HCT116 (cell line): ENCODE data around the gene DLG5. TPM values are rescaled to one million over a fixed set of nuclear protein-coding genes. Genes with fewer than 3 reads are reported as not detected.

Experiments used
- ATAC-seq: fragments of 200-7000 bp; cut with Tn5 transposase; 2 replicates; pipeline ENCODE4 v1.9.1; 2020; ENCODE audit warnings: mild to moderate bottlenecking, moderate library complexity
- BruUV-seq: library from RNA; stranded (reverse); fragments of 400-500 nt; replicated peaks from 2 replicates; lab custom pipeline; 2021; lab: Mats Ljungman, UMichigan
- CTCF ChIA-PET: fragments of 300-600 bp; sonication (Branson Sonifier 250); formaldehyde crosslinking; loops from one replicate; lab custom pipeline; 2021; ENCODE audit warnings: antibody characterized with exemption; lab: Charles Lee
- POLR2A ChIA-PET: fragments of 300-600, 350-600 bp; sonication (Branson Sonifier 250); formaldehyde crosslinking; loops from one replicate; lab custom pipeline; 2021; ENCODE audit warnings: antibody characterized with exemption; lab: Charles Lee
- RAD21 ChIA-PET, 2 experiments: fragments of 300-600 bp; sonication (Branson Sonifier 250); formaldehyde crosslinking; loops; one replicate each; lab custom pipeline; 2023; ENCODE audit warnings: low total read pairs in 2 of 2; ENCODE audit not compliant: uncharacterized antibody in 2 of 2, unreplicated experiment in 2 of 2, low non-redundant PET in 1 of 2; lab: Charles Lee
- DNase-seq: peaks from one replicate; pipeline ENCODE4 v3.0.0-alpha.2; 2010; ENCODE audit warnings: low read depth, low spot score
- H2AFZ ChIP-seq: fragments of 200-600 bp; shearing (Covaris generic), sonication (generic); 2 replicates; pipeline ENCODE4 v1.6.1; 2017; ENCODE audit warnings: low read depth, mixed run types, mixed read lengths, antibody characterized with exemption, low read length; ENCODE audit not compliant: poor library complexity, severe bottlenecking
- H3K27ac ChIP-seq: 2 replicates; pipeline ENCODE4 v1.5.1; 2012; ENCODE audit warnings: low read depth, low read length
- H3K27me3 ChIP-seq: fragments of 200-600 bp; sonication (generic); 2 replicates; pipeline ENCODE4 v1.6.1; 2016; ENCODE audit warnings: mixed run types, low read length, mixed read lengths; ENCODE audit not compliant: insufficient read depth
- H3K36me3 ChIP-seq, 2 experiments: fragments of 200-500 bp in 1 of 2; fragments of 200-600 bp in 1 of 2; sonication (Bioruptor generic) in 1 of 2; sonication (generic) in 1 of 2; 2 replicates each; pipeline versions ENCODE4 v1.5.1 to v1.6.1; 2014 to 2016; ENCODE audit warnings: low read length in 2 of 2, inconsistent platforms in 1 of 2, mixed read lengths in 1 of 2, mixed run types in 1 of 2; ENCODE audit not compliant: insufficient read depth in 2 of 2, control insufficient read depth in 1 of 2
- H3K4me1 ChIP-seq, 2 experiments: fragments of 200-600 bp in 1 of 2; sonication (generic) in 1 of 2; 2 replicates each; pipeline versions ENCODE4 v1.5.1 to v1.6.1; 2012 to 2017; ENCODE audit warnings: low read length in 2 of 2, inconsistent platforms in 1 of 2, mild to moderate bottlenecking in 1 of 2, mixed read lengths in 1 of 2, mixed run types in 1 of 2, moderate library complexity in 1 of 2; ENCODE audit not compliant: insufficient read depth in 2 of 2, control insufficient read depth in 1 of 2
- H3K4me2 ChIP-seq: fragments of 200-600 bp; sonication (generic); 2 replicates; pipeline ENCODE4 v1.6.1; 2017; ENCODE audit warnings: mixed run types, low read length, mixed read lengths
- H3K4me3 ChIP-seq, 2 experiments: fragments of 200-600 bp in 1 of 2; sonication (generic) in 1 of 2; replicated peaks in 1 of 2; 2 replicates each; pipeline ENCODE4 v1.5.1; 2011 to 2016; ENCODE audit warnings: low read length in 2 of 2, control low read depth in 1 of 2, low read depth in 1 of 2, mild to moderate bottlenecking in 1 of 2, mixed read lengths in 1 of 2, mixed run types in 1 of 2
- H3K79me2 ChIP-seq: fragments of 200-600 bp; sonication (generic); 2 replicates; pipeline ENCODE4 v1.6.1; 2017; ENCODE audit warnings: mild to moderate bottlenecking, mixed run types, low read length, moderate library complexity, mixed read lengths; ENCODE audit not compliant: insufficient read depth
- H3K9ac ChIP-seq: fragments of 200-600 bp; sonication (generic); 2 replicates; pipeline ENCODE4 v1.6.1; 2016; ENCODE audit warnings: low read length, mixed read lengths
- H3K9me2 ChIP-seq: fragments of 200-600 bp; sonication (generic), shearing (Covaris generic); 2 replicates; pipeline ENCODE4 v1.6.1; 2017; ENCODE audit warnings: mixed run types, mild to moderate bottlenecking, moderate library complexity; ENCODE audit not compliant: insufficient read depth
- H3K9me3 ChIP-seq, 2 experiments: fragments of 200-500 bp in 1 of 2; fragments of 200-600 bp in 1 of 2; sonication (Bioruptor generic) in 1 of 2; sonication (generic) in 1 of 2; 2 replicates each; pipeline ENCODE4 v1.6.1; 2014 to 2017; ENCODE audit warnings: low read length in 2 of 2, mixed read lengths in 2 of 2, inconsistent platforms in 1 of 2, low read depth in 1 of 2, mild to moderate bottlenecking in 1 of 2, mixed run types in 1 of 2, moderate library complexity in 1 of 2; ENCODE audit not compliant: control insufficient read depth in 1 of 2, insufficient read depth in 1 of 2
- H4K20me1 ChIP-seq: fragments of 200-600 bp; sonication (generic), shearing (Covaris generic); 2 replicates; pipeline ENCODE4 v1.6.1; 2017; ENCODE audit warnings: mixed run types, mild to moderate bottlenecking, moderate library complexity; ENCODE audit not compliant: insufficient read depth
- CBX3 ChIP-seq: IDR thresholded peaks from 2 replicates; pipeline ENCODE4 v1.6.1; 2012; ENCODE audit warnings: low read depth
- ELF1 ChIP-seq: IDR thresholded peaks from 2 replicates; pipeline ENCODE4 v1.6.1; 2012; ENCODE audit warnings: low read depth, borderline replicate concordance
- EZH2 ChIP-seq: fragments of 200-600 bp; sonication (generic); IDR thresholded peaks from 2 replicates; pipeline ENCODE4 v1.6.1; 2017; ENCODE audit warnings: antibody characterized with exemption, mixed run types
- EZH2phosphoT487 ChIP-seq: fragments of 200-600 bp; IDR thresholded peaks from 2 replicates; pipeline ENCODE4 v1.6.1; 2018; ENCODE audit warnings: antibody characterized with exemption, borderline replicate concordance
- FOSL1 ChIP-seq: IDR thresholded peaks from 2 replicates; pipeline ENCODE4 v1.6.1; 2012; ENCODE audit warnings: low read depth
- JUND ChIP-seq: IDR thresholded peaks from 2 replicates; pipeline ENCODE4 v1.6.1; 2012
- POLR2A ChIP-seq: IDR thresholded peaks from 2 replicates; pipeline ENCODE4 v1.7.0; 2011; ENCODE audit warnings: borderline replicate concordance; ENCODE audit not compliant: insufficient read depth, insufficient read length; ENCODE audit errors: extremely low read depth
- POLR2AphosphoS5 ChIP-seq: IDR thresholded peaks from 2 replicates; pipeline ENCODE4 v1.6.1; 2011; ENCODE audit warnings: mild to moderate bottlenecking, low read depth, low read length, moderate library complexity
- RAD21 ChIP-seq: IDR thresholded peaks from 2 replicates; pipeline ENCODE4 v1.6.1; 2012; ENCODE audit warnings: low read depth, mild to moderate bottlenecking
- SIN3A ChIP-seq: IDR thresholded peaks from 2 replicates; pipeline ENCODE4 v1.6.1; 2012; ENCODE audit warnings: low read depth
- SP1 ChIP-seq: IDR thresholded peaks from 2 replicates; pipeline ENCODE4 v1.6.1; 2012; ENCODE audit warnings: low read depth
- TCF7L2 ChIP-seq: IDR thresholded peaks from 2 replicates; pipeline ENCODE4 v1.7.0; 2011; ENCODE audit warnings: borderline replicate concordance, inconsistent platforms; ENCODE audit not compliant: insufficient read depth, insufficient read length; ENCODE audit errors: extremely low read depth
- YY1 ChIP-seq: IDR thresholded peaks from 2 replicates; pipeline ENCODE4 v1.6.1; 2011; ENCODE audit warnings: low read length, low read depth, moderate library complexity, mild to moderate bottlenecking; ENCODE audit not compliant: insufficient replicate concordance; ENCODE audit errors: extremely low read depth
- ZFX ChIP-seq: fragments of 450-650 bp; IDR thresholded peaks from 2 replicates; pipeline ENCODE4 v1.6.1; 2017
- ZNF274 ChIP-seq: fragments of 200-500 bp; sonication (Bioruptor generic); IDR thresholded peaks from 2 replicates; pipeline ENCODE4 v1.6.1; 2014; ENCODE audit warnings: mild to moderate bottlenecking, low read depth, low read length, inconsistent platforms
- intact Hi-C: fragments of 100-400 bp; cut with micrococcal nuclease; formaldehyde crosslinking; loops from 2 replicates; pipeline ENCODE4 v1.10.0; 2022
- total RNA-seq: library from RNA; stranded (reverse); gene quantifications from one replicate; pipeline ENCODE4 v1.2.1, GENCODE V29; 2021; ENCODE audit not compliant: unreplicated experiment
- TF ChIP-seq, protein P1 (sequence below): IDR thresholded peaks from 2 replicates; pipeline ENCODE4 v1.6.1; 2012
- TF ChIP-seq, protein P2 (sequence below): IDR thresholded peaks from 2 replicates; pipeline ENCODE4 v1.6.1; 2011; ENCODE audit warnings: mild to moderate bottlenecking, low read length, moderate library complexity; ENCODE audit not compliant: insufficient replicate concordance; ENCODE audit errors: extremely low read depth
- TF ChIP-seq, protein P3 (sequence below), 3 experiments: fragments of 200-600 bp in 1 of 3; sonication (generic) in 1 of 3; IDR thresholded peaks in 2 of 3; conservative IDR thresholded peaks in 1 of 3; 2 replicates each; pipeline ENCODE4 v1.5.1; 2012 to 2017; ENCODE audit warnings: low read depth in 2 of 3, low read length in 2 of 3, antibody characterized with exemption in 1 of 3, borderline replicate concordance in 1 of 3, control low read depth in 1 of 3, mild to moderate bottlenecking in 1 of 3, mixed read lengths in 1 of 3, mixed run types in 1 of 3, moderate library complexity in 1 of 3; ENCODE audit not compliant: insufficient read depth in 1 of 3
- TF ChIP-seq, protein P4 (sequence below): IDR thresholded peaks from 2 replicates; pipeline ENCODE4 v1.6.1; 2012; ENCODE audit warnings: low read depth

The DLG5 gene
- total RNA-seq, 1 experiment from 2014 or later: 44.8 TPM

DNA sequence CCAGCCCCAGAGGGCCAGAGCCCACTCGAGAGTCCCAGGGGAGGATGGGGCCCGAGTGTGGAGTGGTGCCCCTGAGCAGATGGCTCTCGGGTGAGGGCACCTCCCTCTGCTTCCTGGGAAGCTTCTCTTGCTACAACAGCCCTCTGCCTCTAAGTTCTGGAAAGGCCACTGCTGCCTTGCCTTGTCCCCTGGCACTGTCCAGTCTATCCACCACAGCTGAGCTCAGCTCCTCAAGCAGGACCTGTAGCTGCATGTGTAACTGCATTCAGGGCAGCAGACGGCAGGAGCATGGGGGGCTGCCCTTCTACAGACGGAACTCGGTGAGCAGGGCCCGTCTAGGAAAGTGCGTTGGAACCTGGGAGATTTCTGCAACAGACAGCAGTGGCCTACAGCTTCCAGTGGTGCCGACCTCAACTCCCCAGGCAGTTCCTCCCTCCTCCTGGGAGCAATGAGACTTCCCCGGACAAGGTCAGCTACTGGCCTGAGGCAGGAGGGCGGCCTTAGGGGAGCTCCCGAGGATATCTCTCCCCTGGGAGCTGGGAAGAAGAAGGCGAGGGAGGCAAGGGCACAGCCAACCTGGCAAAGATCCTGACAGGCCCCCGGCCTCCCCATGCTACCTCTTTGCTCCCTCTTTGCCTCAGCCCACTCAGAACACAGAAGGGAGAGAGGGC is 88.5 kb downstream of the DLG5 start:
- H3K27me3 ChIP-seq: no peaks in the 10 kb centered on the region
- H3K9ac ChIP-seq: no peak overlapping the region
- intact Hi-C loops: no loop called here
- no peaks in the 10 kb centered on the region for H3K79me2 ChIP-seq
- no peak overlapping the region for H3K4me2 ChIP-seq
- peak overlapping the region; percentile 2; the same call in 1 of the 2 replicates for H3K27ac ChIP-seq
- ChIA-PET POLR2A (no interaction called here), RAD21 (no interaction called here), CTCF (interaction anchor here (1.2 to 1.3 kb wide), 2 partner anchors 9 to 672 kb away, joined by 3 read pairs; no protein-coding TSS in a partner anchor)
- DNase-seq: no peak
- no peaks in the 10 kb centered on the region for H3K9me3 ChIP-seq
- BruUV-seq: no TSS peak
- no peaks in the 10 kb centered on the region for H3K4me1 ChIP-seq
- H2AFZ ChIP-seq: no peak overlapping the region
- no peaks in the 10 kb centered on the region for H4K20me1 ChIP-seq
- no peak for TF ChIP-seq SIN3A
- TF ChIP-seq CBX3: no peak
- TF ChIP-seq EZH2phosphoT487: no peak
- TF ChIP-seq POLR2AphosphoS5: no peak
- TF ChIP-seq ZFX: no peak
- no peak for TF ChIP-seq EZH2
- no peak for TF ChIP-seq YY1
- TF ChIP-seq, protein P1, sequence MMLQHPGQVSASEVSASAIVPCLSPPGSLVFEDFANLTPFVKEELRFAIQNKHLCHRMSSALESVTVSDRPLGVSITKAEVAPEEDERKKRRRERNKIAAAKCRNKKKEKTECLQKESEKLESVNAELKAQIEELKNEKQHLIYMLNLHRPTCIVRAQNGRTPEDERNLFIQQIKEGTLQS: no peak
- no peak for TF ChIP-seq POLR2A
- TF ChIP-seq, protein P2, sequence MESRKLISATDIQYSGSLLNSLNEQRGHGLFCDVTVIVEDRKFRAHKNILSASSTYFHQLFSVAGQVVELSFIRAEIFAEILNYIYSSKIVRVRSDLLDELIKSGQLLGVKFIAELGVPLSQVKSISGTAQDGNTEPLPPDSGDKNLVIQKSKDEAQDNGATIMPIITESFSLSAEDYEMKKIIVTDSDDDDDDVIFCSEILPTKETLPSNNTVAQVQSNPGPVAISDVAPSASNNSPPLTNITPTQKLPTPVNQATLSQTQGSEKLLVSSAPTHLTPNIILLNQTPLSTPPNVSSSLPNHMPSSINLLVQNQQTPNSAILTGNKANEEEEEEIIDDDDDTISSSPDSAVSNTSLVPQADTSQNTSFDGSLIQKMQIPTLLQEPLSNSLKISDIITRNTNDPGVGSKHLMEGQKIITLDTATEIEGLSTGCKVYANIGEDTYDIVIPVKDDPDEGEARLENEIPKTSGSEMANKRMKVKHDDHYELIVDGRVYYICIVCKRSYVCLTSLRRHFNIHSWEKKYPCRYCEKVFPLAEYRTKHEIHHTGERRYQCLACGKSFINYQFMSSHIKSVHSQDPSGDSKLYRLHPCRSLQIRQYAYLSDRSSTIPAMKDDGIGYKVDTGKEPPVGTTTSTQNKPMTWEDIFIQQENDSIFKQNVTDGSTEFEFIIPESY: no peak
- no peak for TF ChIP-seq FOSL1
- TF ChIP-seq, protein P3, sequence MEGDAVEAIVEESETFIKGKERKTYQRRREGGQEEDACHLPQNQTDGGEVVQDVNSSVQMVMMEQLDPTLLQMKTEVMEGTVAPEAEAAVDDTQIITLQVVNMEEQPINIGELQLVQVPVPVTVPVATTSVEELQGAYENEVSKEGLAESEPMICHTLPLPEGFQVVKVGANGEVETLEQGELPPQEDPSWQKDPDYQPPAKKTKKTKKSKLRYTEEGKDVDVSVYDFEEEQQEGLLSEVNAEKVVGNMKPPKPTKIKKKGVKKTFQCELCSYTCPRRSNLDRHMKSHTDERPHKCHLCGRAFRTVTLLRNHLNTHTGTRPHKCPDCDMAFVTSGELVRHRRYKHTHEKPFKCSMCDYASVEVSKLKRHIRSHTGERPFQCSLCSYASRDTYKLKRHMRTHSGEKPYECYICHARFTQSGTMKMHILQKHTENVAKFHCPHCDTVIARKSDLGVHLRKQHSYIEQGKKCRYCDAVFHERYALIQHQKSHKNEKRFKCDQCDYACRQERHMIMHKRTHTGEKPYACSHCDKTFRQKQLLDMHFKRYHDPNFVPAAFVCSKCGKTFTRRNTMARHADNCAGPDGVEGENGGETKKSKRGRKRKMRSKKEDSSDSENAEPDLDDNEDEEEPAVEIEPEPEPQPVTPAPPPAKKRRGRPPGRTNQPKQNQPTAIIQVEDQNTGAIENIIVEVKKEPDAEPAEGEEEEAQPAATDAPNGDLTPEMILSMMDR (IDR thresholded peaks at IDR 0.05 in 2 of 3, conservative IDR thresholded peaks at IDR 0.05 in 1 of 3; ENCODE audit: borderline replicate concordance in 1 of 3, insufficient read depth in 1 of 3, low read depth in 2 of 3, low read length in 2 of 3): no peak
- TF ChIP-seq JUND: no peak
- no peak for TF ChIP-seq ELF1
- TF ChIP-seq ZNF274: no peak
- TF ChIP-seq TCF7L2: no peak
- no peak for TF ChIP-seq RAD21
- TF ChIP-seq, protein P4, sequence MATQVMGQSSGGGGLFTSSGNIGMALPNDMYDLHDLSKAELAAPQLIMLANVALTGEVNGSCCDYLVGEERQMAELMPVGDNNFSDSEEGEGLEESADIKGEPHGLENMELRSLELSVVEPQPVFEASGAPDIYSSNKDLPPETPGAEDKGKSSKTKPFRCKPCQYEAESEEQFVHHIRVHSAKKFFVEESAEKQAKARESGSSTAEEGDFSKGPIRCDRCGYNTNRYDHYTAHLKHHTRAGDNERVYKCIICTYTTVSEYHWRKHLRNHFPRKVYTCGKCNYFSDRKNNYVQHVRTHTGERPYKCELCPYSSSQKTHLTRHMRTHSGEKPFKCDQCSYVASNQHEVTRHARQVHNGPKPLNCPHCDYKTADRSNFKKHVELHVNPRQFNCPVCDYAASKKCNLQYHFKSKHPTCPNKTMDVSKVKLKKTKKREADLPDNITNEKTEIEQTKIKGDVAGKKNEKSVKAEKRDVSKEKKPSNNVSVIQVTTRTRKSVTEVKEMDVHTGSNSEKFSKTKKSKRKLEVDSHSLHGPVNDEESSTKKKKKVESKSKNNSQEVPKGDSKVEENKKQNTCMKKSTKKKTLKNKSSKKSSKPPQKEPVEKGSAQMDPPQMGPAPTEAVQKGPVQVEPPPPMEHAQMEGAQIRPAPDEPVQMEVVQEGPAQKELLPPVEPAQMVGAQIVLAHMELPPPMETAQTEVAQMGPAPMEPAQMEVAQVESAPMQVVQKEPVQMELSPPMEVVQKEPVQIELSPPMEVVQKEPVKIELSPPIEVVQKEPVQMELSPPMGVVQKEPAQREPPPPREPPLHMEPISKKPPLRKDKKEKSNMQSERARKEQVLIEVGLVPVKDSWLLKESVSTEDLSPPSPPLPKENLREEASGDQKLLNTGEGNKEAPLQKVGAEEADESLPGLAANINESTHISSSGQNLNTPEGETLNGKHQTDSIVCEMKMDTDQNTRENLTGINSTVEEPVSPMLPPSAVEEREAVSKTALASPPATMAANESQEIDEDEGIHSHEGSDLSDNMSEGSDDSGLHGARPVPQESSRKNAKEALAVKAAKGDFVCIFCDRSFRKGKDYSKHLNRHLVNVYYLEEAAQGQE: no peak
- no peak for TF ChIP-seq SP1
- H3K9me2 ChIP-seq: no peaks in the 10 kb centered on the region
- no peak overlapping the region for H3K4me3 ChIP-seq
- peak; percentile 37; the same call in 1 of the 2 replicates for ATAC-seq
- peaks cover 8 to 22% of the 10 kb centered on the region in 2 experiments for H3K36me3 ChIP-seq
